HepG2 (cell line): Measurements from ENCODE around the gene MAP2K2.

Source experiments
- BCL6 ChIP-seq: IDR thresholded peaks from 2 replicates; pipeline ENCODE4 v1.6.1; 2016; ENCODE audit warnings: missing genetic modification reagents, missing compliant biosample characterization
- ZNF75D ChIP-seq: sonication (generic); formaldehyde crosslinking; IDR thresholded peaks from 2 replicates; pipeline ENCODE4 v1.8.1; 2023; ENCODE audit warnings: missing genetic modification reagents, mild to moderate bottlenecking, borderline replicate concordance

GRCh38 chr19:4062419-4063368, 61.2 kb downstream of the MAP2K2 start:
- no peak for TF ChIP-seq ZNF75D
- TF ChIP-seq BCL6 (CRISPR knock-in tag): no peak
